HTR-8/SVneo (cell line): ENCODE data around the gene AMT.
"Not testable (repeated sequence)": the region's sequence is repeated elsewhere in the genome, so short reads cannot be mapped to it uniquely, and the experiment has no call there.

Experiments used
- DNase-seq: peaks from one replicate; pipeline ENCODE4 v3.0.0; 2011; ENCODE audit warnings: low spot score, mixed read lengths; ENCODE audit not compliant: insufficient read length
- FAIRE-seq: peaks from 2 replicates; lab custom pipeline; 2011; peaks lifted over from hg19 to GRCh38; lab: Jason Lieb, UNC

Gene AMT

DNA sequence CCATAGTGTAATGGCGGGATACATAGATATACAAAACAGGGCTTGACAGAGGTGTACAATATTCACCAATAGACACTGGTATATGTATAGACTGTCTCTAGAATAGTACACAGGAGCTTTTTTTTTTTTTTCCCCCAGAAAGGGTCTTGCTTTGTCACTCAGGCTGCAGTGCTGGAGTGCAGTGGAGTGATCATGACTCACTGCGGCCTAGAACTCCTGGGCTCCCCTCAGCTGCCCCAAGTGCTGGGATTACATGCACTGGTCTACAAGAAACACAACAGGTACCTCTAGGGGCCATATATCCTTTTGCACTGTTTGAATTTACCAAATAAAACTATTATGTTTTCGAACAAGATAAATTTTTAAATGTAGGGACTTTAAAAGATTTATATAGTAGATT lies 22.8 kb downstream of the AMT start:
- no peak for DNase-seq
- no peak for FAIRE-seq

- DNase-seq (no peak), FAIRE-seq (no peak)
These were observed 24.8 kb downstream of the AMT start for GRCh38 chr3:49397470-49397869.

DNA sequence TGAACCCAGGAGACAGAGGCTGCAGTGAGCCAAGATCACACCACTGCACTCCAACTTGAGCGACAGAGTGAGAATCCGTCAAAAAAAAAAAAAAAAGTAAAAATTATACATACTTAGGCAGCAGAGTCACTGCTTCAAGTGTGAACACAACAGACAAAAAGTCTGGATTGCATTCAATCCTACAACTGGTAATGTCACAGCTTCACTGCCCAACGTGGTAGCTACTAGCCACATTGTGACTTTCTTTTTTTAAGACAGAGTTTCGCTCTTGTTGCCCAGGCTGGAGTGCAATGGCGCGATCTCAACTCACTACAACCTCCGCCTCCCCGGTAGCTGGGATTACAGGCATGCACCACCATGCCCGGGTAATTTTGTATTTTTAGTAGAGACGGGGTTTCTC lies 31.0 kb downstream of the AMT start:
- not testable (repeated sequence) for FAIRE-seq, DNase-seq

DNA sequence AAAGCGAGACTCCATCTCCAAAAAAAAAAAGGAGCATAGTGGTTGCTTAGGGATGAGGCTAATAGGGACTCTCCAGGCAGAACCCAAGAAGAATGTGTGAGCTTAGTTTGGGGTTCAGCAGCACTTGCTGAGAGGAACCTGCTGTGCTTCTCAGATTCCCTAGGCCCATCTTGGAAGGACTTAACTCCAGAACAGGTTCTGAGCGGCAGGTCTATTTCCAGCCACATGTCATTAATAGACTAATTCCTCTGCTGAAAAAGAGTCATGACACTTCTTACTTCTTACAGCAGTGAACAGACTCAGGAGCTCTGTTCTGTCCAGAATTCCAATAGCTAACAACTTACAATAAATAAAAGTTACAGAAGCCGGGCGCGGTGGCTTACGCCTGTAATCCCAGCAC lies 33.0 kb downstream of the AMT start:
- FAIRE-seq, result no peak
- no peak for DNase-seq

DNA sequence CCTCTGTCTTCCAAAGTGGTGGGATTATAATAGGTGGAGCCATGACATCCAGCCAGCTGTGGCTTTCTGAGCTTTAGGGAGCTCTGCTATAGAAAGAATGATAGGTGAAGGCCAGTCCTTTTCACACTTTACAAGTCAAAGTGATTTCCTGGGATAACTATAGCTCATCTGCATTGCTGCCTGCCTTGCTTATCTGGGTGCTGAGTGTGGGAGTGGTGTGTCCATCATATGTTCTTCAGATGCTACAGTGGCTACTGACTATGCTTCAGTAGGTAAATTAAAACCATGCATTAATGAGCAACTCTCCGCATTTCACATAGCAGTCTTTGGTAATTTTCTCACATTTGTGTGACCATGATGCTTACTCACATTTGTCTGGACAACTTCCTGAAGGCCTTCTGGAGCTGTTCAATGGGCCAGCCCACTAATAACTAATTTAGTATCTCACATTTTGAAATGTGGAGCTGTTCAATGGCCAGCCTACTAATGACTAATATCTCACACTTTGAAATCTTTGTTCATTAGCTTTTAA lies 33.9 kb downstream of the AMT start:
- DNase-seq (no peak), FAIRE-seq (no peak)

DNA sequence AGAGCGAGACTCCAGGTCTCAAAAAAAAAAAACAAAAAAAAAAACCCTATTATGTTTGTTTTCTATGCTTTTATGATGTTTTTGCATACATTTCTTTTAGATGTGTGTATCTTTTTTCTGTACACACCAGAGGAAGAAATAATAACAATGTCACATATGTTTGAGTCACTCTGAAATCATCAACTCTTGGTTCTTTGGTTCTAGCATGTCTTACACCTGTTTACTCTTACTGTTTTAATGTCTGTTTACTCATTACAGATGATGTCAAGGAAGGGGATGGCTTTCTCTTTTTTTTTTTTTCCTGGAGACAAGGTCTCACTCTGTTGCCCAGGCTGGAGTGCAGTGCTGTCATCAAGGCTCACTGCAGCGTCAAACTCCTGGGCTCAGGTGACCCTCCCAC lies 34.6 kb downstream of the AMT start:
- FAIRE-seq (no peak), DNase-seq (no peak)

GRCh38 chr3:49386056-49386756 lies 36.1 kb downstream of the AMT start:
- no peak for DNase-seq
- no peak for FAIRE-seq

DNA sequence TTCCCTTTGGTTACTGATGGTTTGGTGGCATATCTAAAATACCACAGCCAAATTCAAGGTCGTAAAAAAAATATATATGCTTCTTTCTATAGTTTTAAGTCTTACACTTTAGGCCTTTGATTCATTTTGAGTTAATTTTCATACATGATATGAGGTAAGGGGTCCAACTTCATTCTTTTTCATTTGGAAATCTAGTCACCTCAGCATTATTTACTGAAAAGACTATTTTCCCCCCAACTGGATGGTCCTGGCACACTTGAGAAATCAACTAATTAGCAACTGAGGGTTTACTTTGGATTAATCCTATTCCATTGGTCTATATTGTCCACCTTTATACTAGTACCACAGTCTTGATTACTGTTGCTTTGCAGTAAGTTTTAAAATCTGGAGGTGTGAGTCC lies 36.7 kb downstream of the AMT start:
- FAIRE-seq (no peak), DNase-seq (no peak)

DNA sequence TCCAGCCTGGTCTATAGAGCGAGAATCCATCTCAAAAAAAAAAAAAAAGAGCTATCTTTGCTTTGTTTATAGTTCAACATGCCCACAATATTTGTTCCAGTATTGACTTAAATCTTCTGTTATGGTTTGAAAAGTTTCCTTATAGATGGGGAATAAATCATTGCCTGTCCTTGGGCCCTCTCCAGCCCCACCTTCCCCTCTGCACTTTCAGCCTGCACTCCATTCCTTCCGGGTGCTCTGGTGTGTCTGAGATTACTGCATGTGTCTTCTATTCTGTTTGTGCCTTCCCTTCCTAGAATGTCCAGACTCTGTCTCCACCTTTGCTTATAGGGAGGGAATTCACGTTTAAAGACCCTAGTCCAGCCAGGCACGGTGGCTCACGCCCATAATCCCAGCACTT lies 38.9 kb downstream of the AMT start:
- FAIRE-seq, result no peak
- DNase-seq, result no peak

DNA sequence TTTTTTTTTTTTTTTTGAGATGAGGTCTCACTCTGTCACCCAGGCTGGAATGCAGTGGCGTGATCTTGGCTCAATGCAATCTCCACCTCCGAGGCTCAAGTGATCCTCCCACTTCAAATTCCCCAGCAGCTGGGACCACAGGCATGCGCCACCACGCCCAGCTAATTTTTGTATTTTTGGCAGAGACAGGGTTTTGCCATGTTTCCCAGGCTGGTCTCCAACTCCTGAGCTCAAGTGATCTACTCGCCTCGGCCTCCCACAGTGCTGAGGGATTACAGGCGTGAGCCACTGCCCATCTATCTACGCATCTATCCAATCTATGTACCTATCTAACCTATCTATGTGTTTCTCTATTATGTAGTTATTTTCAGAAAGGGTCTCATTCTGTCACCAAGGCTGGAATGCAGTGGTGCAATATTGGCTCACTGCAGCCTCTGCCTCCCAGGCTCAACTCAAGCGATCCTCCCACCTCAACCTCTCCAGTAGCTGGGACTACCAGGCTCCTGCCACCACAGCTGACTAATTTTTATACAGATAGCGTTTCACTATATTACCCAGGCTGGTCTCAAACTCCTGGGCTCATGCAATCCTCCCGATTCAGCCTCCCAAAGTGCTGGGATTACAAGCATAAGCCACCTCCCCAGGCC lies 43.9 kb downstream of the AMT start:
- no peak for FAIRE-seq
- DNase-seq, result no peak

DNA sequence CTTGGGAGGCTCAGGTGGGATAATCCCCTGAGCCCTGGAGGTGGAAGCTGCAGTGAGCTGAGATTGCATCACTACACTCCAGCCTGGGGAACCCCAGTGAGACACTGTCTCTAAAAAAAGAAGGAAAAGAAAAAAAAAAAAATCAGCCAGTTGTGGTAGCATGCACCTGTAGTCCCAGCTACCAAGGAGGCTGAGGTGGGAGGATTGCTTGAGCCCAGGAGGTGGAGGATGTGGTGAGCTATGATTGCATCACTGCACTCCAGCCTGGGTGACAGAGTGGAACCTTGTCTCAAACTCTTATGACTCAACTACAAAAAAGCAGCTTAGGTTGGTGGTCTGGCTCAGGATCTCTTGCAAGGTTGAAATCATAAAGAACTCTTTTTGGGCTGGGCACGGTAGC lies 44.8 kb downstream of the AMT start:
- DNase-seq (no peak), FAIRE-seq (no peak)

- DNase-seq (no peak), FAIRE-seq (no peak)
These were observed 50.3 kb downstream of the AMT start for GRCh38 chr3:49371946-49372345.

DNA sequence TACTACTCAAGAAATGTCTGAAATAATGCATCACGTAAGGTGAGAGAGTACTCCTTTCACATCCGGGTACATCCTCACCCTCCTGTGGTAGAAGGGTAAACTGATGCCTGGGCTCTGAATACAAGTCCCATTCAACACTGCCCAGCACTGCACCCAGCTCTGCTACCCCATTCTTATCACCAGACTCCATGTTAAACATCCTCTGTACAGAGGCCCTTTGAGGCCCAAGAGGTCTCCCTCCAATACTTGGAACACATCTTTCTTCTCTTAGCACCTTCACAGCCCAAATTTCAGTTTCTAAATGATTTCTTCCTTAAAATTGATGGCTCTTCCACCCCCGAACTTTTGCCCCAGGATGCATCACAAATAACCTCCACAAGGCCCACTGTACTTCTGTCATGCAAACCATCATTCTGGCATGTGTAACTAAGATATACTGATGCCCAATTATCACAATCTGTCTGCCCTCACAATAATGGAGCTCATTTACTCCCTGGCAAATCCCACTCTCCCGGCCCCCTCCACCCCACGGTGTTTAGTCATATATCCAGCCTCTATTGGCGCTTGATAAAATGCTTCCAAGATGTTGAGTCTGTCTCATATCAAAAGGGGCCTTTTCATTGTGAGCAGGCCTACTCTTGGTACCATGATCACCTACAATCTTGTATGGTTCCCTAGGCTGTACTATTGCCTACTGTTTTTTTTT lies 51.5 kb downstream of the AMT start:
- no peak for DNase-seq
- FAIRE-seq, result no peak
